Endodermal cell (in vitro differentiated cells): Measurements from ENCODE around the gene SVIL. TPM values are rescaled to one million over a fixed set of nuclear protein-coding genes. Genes with fewer than 3 reads are reported as not detected.

Experiments used
- DNase-seq: peaks from one replicate; pipeline ENCODE4 v3.0.0-alpha.2; 2017
- H3K27ac ChIP-seq: 2 replicates; pipeline ENCODE4 v1.5.1; 2013; ENCODE audit warnings: mild to moderate bottlenecking, low read depth, low read length, moderate library complexity
- H3K27me3 ChIP-seq: 2 replicates; pipeline ENCODE4 v1.6.1; 2013; ENCODE audit warnings: mild to moderate bottlenecking, low read length, moderate library complexity; ENCODE audit not compliant: insufficient read depth, control insufficient read depth, poor library complexity, severe bottlenecking
- H3K36me3 ChIP-seq: 2 replicates; pipeline ENCODE4 v1.7.0; 2013; ENCODE audit warnings: mild to moderate bottlenecking, low read length, moderate library complexity; ENCODE audit not compliant: control insufficient read depth, insufficient read depth
- H3K4me1 ChIP-seq: one replicate; pipeline ENCODE4 v1.7.0; 2013; ENCODE audit warnings: low read length; ENCODE audit not compliant: control insufficient read depth, insufficient read depth
- H3K4me3 ChIP-seq: 2 replicates; pipeline ENCODE4 v1.5.1; 2013; ENCODE audit warnings: mild to moderate bottlenecking, low read length, moderate library complexity
- H3K9ac ChIP-seq: 2 replicates; pipeline ENCODE4 v1.6.1; 2013; ENCODE audit warnings: mild to moderate bottlenecking, low read length, moderate library complexity; ENCODE audit not compliant: poor library complexity, severe bottlenecking; ENCODE audit errors: extremely low read depth
- H3K9me3 ChIP-seq: 2 replicates; pipeline ENCODE4 v1.6.1; 2013; ENCODE audit warnings: mild to moderate bottlenecking, low read length, moderate library complexity; ENCODE audit not compliant: control insufficient read depth
- H3K27ac Mint-ChIP-seq: 2 replicates; pipeline ENCODE4 v1.8.0; 2020; ENCODE audit warnings: mixed read lengths
- H3K27me3 Mint-ChIP-seq: 2 replicates; pipeline ENCODE4 v1.8.0; 2021; ENCODE audit warnings: mild to moderate bottlenecking, mixed read lengths; ENCODE audit not compliant: insufficient read depth
- H3K36me3 Mint-ChIP-seq: 2 replicates; pipeline ENCODE4 v1.8.0; 2020; ENCODE audit warnings: low read depth, mixed read lengths
- H3K4me1 Mint-ChIP-seq: 2 replicates; pipeline ENCODE4 v1.8.0; 2020; ENCODE audit warnings: mixed read lengths
- H3K4me3 Mint-ChIP-seq: 2 replicates; pipeline ENCODE4 v1.8.0; 2020; ENCODE audit warnings: mild to moderate bottlenecking, moderate library complexity, mixed read lengths
- H3K9me3 Mint-ChIP-seq: 2 replicates; pipeline ENCODE4 v1.8.0; 2020; ENCODE audit warnings: mild to moderate bottlenecking, mixed read lengths
- WGBS, 2 experiments: methylation state at CpG; one replicate each; pipeline versions ENCODE4 v1.1.5 to v1.1.7; 2013; ENCODE audit warnings: missing lambda C conversion rate in 2 of 2, mixed read lengths in 1 of 2; ENCODE audit not compliant: insufficient coverage in 1 of 2, insufficient read length in 1 of 2; 5-methylcytosine and 5-hydroxymethylcytosine counted together
- total RNA-seq, 2 donors: library from RNA; stranded (reverse); fragmentation: NEBNext Ultra II Directional in 1 of 2; extraction: Animal tissue kit (Norgen Biotek cat#: 25700) in 1 of 2; gene quantifications; 2 replicates in 1 of 2; 3 replicates in 1 of 2; pipeline ENCODE4 v1.2.1, GENCODE V29; 2021
- TF ChIP-seq, protein P1 (sequence below): fragments of 200-600 bp; sonication (generic); conservative IDR thresholded peaks from 2 replicates; pipeline ENCODE4 v1.5.0; 2021; ENCODE audit warnings: antibody characterized with exemption, mild to moderate bottlenecking

SVIL gene
- total RNA-seq, 2 donors from 2014 or later = 25.2 to 32.9 TPM

DNA sequence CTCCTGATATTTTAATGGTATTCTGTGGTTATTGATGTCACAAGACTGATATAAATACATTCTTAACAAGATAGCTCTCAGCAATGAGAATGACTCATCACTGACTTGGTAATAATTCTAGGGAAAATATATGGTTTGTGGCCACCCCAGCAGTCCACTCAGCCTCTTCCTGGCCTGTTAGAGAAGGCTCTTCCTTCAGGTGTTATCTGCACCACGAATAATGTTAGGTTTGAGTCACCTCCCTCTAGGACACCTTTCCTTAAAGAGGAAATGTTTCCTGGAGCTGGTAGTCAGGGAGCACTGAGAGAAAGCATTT, 163.3 kb downstream of the SVIL start:
- Mint-ChIP-seq H3K4me3 (no peak overlapping the region), H3K36me3 (peaks cover 52% of the 10 kb centered on the region), H3K27ac (no peak overlapping the region), H3K4me1 (peaks cover 17% of the 10 kb centered on the region), H3K27me3 (no peaks in the 10 kb centered on the region), H3K9me3 (no peaks in the 10 kb centered on the region)
- TF ChIP-seq, protein P1, sequence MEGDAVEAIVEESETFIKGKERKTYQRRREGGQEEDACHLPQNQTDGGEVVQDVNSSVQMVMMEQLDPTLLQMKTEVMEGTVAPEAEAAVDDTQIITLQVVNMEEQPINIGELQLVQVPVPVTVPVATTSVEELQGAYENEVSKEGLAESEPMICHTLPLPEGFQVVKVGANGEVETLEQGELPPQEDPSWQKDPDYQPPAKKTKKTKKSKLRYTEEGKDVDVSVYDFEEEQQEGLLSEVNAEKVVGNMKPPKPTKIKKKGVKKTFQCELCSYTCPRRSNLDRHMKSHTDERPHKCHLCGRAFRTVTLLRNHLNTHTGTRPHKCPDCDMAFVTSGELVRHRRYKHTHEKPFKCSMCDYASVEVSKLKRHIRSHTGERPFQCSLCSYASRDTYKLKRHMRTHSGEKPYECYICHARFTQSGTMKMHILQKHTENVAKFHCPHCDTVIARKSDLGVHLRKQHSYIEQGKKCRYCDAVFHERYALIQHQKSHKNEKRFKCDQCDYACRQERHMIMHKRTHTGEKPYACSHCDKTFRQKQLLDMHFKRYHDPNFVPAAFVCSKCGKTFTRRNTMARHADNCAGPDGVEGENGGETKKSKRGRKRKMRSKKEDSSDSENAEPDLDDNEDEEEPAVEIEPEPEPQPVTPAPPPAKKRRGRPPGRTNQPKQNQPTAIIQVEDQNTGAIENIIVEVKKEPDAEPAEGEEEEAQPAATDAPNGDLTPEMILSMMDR = no peak
- no peak for DNase-seq
- H3K4me1 ChIP-seq = peaks cover 2% of the 10 kb centered on the region
- no peak overlapping the region for H3K9ac ChIP-seq
- WGBS, 2 experiments = 43 to 50% methylated on average over 1 of the region's 1 CpG
- H3K9me3 ChIP-seq = no peaks in the 10 kb centered on the region
- peaks cover 56% of the 10 kb centered on the region for H3K36me3 ChIP-seq
- no peak overlapping the region for H3K4me3 ChIP-seq
- H3K27me3 ChIP-seq = no peaks in the 10 kb centered on the region
- H3K27ac ChIP-seq = no peak overlapping the region

DNA sequence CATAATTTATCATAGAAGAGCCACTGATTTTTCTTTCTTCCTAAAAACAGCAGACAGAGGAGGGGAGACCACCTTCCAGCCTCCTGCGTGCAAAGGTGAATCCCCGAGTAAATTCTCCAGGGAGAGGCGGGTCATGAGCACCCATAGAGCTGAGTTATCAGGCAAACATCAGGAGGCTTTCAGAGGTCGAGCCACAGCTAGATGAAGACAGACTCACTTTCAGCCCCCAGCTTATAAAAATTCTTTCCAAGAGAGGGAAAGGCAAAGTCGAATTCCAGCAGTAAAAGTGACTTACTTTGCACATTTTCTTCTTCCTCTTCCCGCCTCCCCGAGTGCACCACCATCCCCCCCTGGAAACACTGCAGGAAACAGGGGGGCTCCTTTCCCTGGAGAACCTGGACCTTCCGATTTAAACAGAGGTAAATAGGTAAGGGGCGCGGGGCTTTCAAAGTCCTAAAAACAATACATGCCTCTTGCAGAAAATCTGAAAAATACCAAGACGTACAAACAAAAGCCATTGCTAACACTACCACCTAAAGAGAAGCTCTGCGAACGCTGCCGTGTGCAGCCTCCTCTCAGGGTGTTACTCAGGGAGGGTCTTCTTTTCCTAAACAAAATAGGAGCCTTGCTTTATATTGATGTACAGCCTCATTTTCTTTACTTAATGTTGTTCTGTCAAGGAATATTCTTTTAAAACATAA, 163.8 kb downstream of the SVIL start:
- Histone ChIP-seq H3K36me3 (peaks cover 56% of the 10 kb centered on the region), H3K9me3 (no peaks in the 10 kb centered on the region), H3K9ac (no peak overlapping the region), H3K4me1 (peaks cover 2% of the 10 kb centered on the region), H3K27me3 (no peaks in the 10 kb centered on the region), H3K4me3 (no peak overlapping the region), H3K27ac (no peak overlapping the region)
- Mint-ChIP-seq H3K4me3 (no peak overlapping the region), H3K9me3 (no peaks in the 10 kb centered on the region), H3K36me3 (peaks cover 52% of the 10 kb centered on the region), H3K27me3 (no peaks in the 10 kb centered on the region), H3K27ac (no peak overlapping the region), H3K4me1 (peaks cover 17% of the 10 kb centered on the region)
- TF ChIP-seq, protein P1 = no peak
- DNase-seq = no peak
- 80 to 92% methylated on average over 8 to 14 of the region's 14 CpGs for WGBS, 2 experiments

DNA sequence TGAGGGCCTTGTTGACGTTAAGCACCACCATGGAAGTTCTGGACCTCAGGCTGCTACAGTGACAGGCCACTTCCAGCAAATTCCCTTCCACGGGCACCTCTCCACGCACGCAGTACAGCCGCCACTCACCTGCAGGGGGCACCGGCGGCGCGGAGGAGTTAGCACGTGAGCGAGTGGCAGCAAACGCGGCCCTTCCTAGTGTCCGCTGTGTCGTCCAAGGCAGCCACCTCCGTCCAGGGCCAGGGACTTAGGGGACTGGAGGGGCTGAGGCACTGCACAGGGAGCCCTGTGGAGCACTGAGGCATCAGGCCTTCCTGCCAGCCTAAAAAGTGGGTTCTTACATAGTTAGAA, 164.4 kb downstream of the SVIL start:
- WGBS, 2 experiments = 81 to 84% methylated on average over 7 to 16 of the region's 16 CpGs
- H3K9me3 Mint-ChIP-seq = no peaks in the 10 kb centered on the region
- peak overlapping the region; percentile 33 for H3K27ac Mint-ChIP-seq
- H3K4me1 Mint-ChIP-seq = peaks cover 17% of the 10 kb centered on the region
- peak; percentile 91 for DNase-seq
- Histone ChIP-seq H3K4me1 (peaks cover 2% of the 10 kb centered on the region), H3K9me3 (no peaks in the 10 kb centered on the region), H3K27ac (no peak overlapping the region), H3K36me3 (peaks cover 51% of the 10 kb centered on the region), H3K4me3 (no peak overlapping the region), H3K27me3 (no peaks in the 10 kb centered on the region), H3K9ac (no peak overlapping the region)
- no peak overlapping the region for H3K4me3 Mint-ChIP-seq
- H3K27me3 Mint-ChIP-seq = no peaks in the 10 kb centered on the region
- TF ChIP-seq, protein P1 = peak; percentile 82
- H3K36me3 Mint-ChIP-seq = peaks cover 55% of the 10 kb centered on the region
